HepG2 (cell line): ENCODE data around the gene CAMK2A. TPM values are rescaled to one million over a fixed set of nuclear protein-coding genes. Genes with fewer than 3 reads are reported as not detected.

Experiments
- ATAC-seq: fragments of 200-7000 bp; cut with Tn5 transposase; 3 replicates; pipeline ENCODE4 v1.9.1; 2020; ENCODE audit warnings: mild to moderate bottlenecking, moderate library complexity
- BruUV-seq: library from RNA; stranded (reverse); fragments of 400-500 nt; replicated peaks from 2 replicates; lab custom pipeline; 2021; lab: Mats Ljungman, UMichigan
- CTCF ChIA-PET: fragments of 300-600 bp; formaldehyde crosslinking; extraction: SDS; loops from one replicate; lab custom pipeline; 2021; ENCODE audit warnings: low total read pairs, inconsistent platforms, low intra/inter-chr PET ratio; lab: Yijun Ruan, JAX
- POLR2A ChIA-PET: fragments of 350-600 bp; sonication (Branson Sonifier 250); formaldehyde crosslinking; loops from one replicate; lab custom pipeline; 2020; ENCODE audit warnings: antibody characterized with exemption, inconsistent platforms; lab: Yijun Ruan, JAX
- DNase-seq: peaks from one replicate; pipeline ENCODE4 v3.0.0-alpha.2; 2015; ENCODE audit warnings: low spot score
- FAIRE-seq: peaks from 3 replicates; lab custom pipeline; 2011; peaks lifted over from hg19 to GRCh38; lab: Jason Lieb, UNC
- H2AFZ ChIP-seq: one replicate; pipeline ENCODE4 v1.6.1; 2011; ENCODE audit warnings: low read length, inconsistent platforms
- H3K27ac ChIP-seq: fragments of 300-600 bp; 3 replicates; pipeline ENCODE4 v1.8.0; 2011; ENCODE audit warnings: mixed run types, mild to moderate bottlenecking, mixed read lengths, low read length, inconsistent platforms; ENCODE audit not compliant: insufficient read depth; ENCODE audit errors: extremely low read length
- H3K27me3 ChIP-seq, 2 experiments: fragments of 200-600 bp in 1 of 2; 2 replicates in 1 of 2; 3 replicates in 1 of 2; pipeline versions ENCODE4 v1.6.0 to v1.8.0; 2011; ENCODE audit warnings: low read length in 2 of 2, mild to moderate bottlenecking in 2 of 2, moderate library complexity in 2 of 2, inconsistent platforms in 1 of 2; ENCODE audit not compliant: insufficient read depth in 2 of 2, control insufficient read depth in 1 of 2
- H3K36me3 ChIP-seq, 2 experiments: fragments of 200-600 bp in 1 of 2; replicated peaks in 1 of 2; 2 replicates in 1 of 2; 3 replicates in 1 of 2; pipeline versions ENCODE4 v1.5.1 to v1.8.0; 2011; ENCODE audit warnings: low read length in 2 of 2, inconsistent platforms in 1 of 2; ENCODE audit not compliant: insufficient read depth in 2 of 2, control insufficient read depth in 1 of 2
- H3K4me1 ChIP-seq: 2 replicates; pipeline ENCODE4 v1.5.1; 2012; ENCODE audit warnings: low read length, inconsistent platforms; ENCODE audit not compliant: insufficient read depth
- H3K4me2 ChIP-seq: 2 replicates; pipeline ENCODE4 v1.6.0; 2011; ENCODE audit warnings: low read depth, low read length, inconsistent platforms
- H3K4me3 ChIP-seq, 3 experiments: fragments of 200-600 bp in 1 of 3; sonication (generic), shearing (Covaris generic) in 1 of 3; replicated peaks in 1 of 3; 2 replicates each; pipeline ENCODE4 v1.5.1; 2011 to 2016; ENCODE audit warnings: low read length in 3 of 3, inconsistent platforms in 2 of 3, low read depth in 2 of 3, mild to moderate bottlenecking in 2 of 3, control low read depth in 1 of 3, mixed read lengths in 1 of 3; ENCODE audit not compliant: insufficient read depth in 1 of 3
- H3K79me2 ChIP-seq: one replicate; pipeline ENCODE4 v1.6.1; 2011; ENCODE audit warnings: low read length, inconsistent platforms; ENCODE audit not compliant: insufficient read depth
- H3K9ac ChIP-seq: 2 replicates; pipeline ENCODE4 v1.6.0; 2011; ENCODE audit warnings: mild to moderate bottlenecking, low read depth, low read length, inconsistent platforms; ENCODE audit not compliant: insufficient read depth
- H3K9me3 ChIP-seq: 2 replicates; pipeline ENCODE4 v1.5.1; 2012; ENCODE audit warnings: mild to moderate bottlenecking, low read length
- H4K20me1 ChIP-seq: 2 replicates; pipeline ENCODE4 v1.6.0; 2011; ENCODE audit warnings: inconsistent platforms, mild to moderate bottlenecking, low read length, moderate library complexity; ENCODE audit not compliant: insufficient read depth
- ARHGAP35 ChIP-seq: sonication (generic); formaldehyde crosslinking; IDR thresholded peaks from 2 replicates; pipeline ENCODE4 v1.9.0; 2022; ENCODE audit warnings: mild to moderate bottlenecking, inconsistent platforms, moderate library complexity, missing genetic modification reagents, borderline replicate concordance
- GATA4 ChIP-seq: sonication (generic); IDR thresholded peaks from 2 replicates; pipeline ENCODE4 v1.6.1; 2016; ENCODE audit warnings: antibody characterized with exemption, low read depth, borderline replicate concordance
- MXI1 ChIP-seq: IDR thresholded peaks from 3 replicates; pipeline ENCODE4 v1.6.1; 2012; ENCODE audit warnings: low read depth, low read length, inconsistent platforms, borderline replicate concordance
- TAF15 ChIP-seq: fragments of 200-400 bp; formaldehyde crosslinking; IDR thresholded peaks from one replicate; pipeline ENCODE4 v1.6.1; 2018; ENCODE audit warnings: mild to moderate bottlenecking, low read depth, low read length; ENCODE audit not compliant: poor library complexity, severe bottlenecking
- TBX3 ChIP-seq: fragments of 450-650 bp; IDR thresholded peaks from 2 replicates; pipeline ENCODE4 v1.6.1; 2017; ENCODE audit warnings: antibody characterized with exemption, mild to moderate bottlenecking, inconsistent platforms, borderline replicate concordance
- ZNF432 ChIP-seq: sonication (generic); formaldehyde crosslinking; IDR thresholded peaks from 2 replicates; pipeline ENCODE4 v1.5.0; 2020; ENCODE audit warnings: missing genetic modification reagents, mild to moderate bottlenecking, borderline replicate concordance
- ZNF572 ChIP-seq: sonication (generic); formaldehyde crosslinking; IDR thresholded peaks from 2 replicates; pipeline ENCODE4 v1.5.1; 2020; ENCODE audit warnings: mild to moderate bottlenecking, missing genetic modification reagents
- WGBS: methylation state at CpG from one replicate; pipeline ENCODE4 v1.1.6; 2017; ENCODE audit warnings: low lambda C conversion rate; 5-methylcytosine and 5-hydroxymethylcytosine counted together
- in situ Hi-C: cut with HindIII; loops from 2 replicates; pipeline ENCODE4 v1.10.0; 2017; ENCODE audit warnings: low pct_unique_long_range_greater_than_20kb; ENCODE audit not compliant: extremely low pct_ligation_motif_present
- intact Hi-C: fragments of 100-400 bp; cut with micrococcal nuclease; formaldehyde crosslinking; loops from one replicate; pipeline ENCODE4 v1.10.0; 2022; ENCODE audit not compliant: unreplicated experiment
- polyA plus RNA-seq, 8 experiments: library from polyadenylated mRNA; depleted of rRNA in 3 of 8; stranded (reverse) in 7 of 8; unstranded in 1 of 8; fragments of >200 nt; fragmentation: Illumina TruSeq in 4 of 8; extraction: Trizol in 4 of 8; gene quantifications; 2 replicates each; pipeline versions ENCODE4 v1.2.1 to v1.2.3, GENCODE V29; 2011 to 2016; ENCODE audit warnings: low read depth in 4 of 8, missing spikeins in 1 of 8, mixed read lengths in 1 of 8; ENCODE audit not compliant: insufficient read depth in 1 of 8
- total RNA-seq, 5 experiments: library from RNA; depleted of rRNA; stranded (reverse); fragments of >200 nt; fragmentation: Illumina TruSeq; extraction: Trizol; gene quantifications; 2 replicates each; pipeline ENCODE4 v1.2.3, GENCODE V29; 2016; ENCODE audit warnings: low read depth in 1 of 5
- TF ChIP-seq, protein P1 (sequence below): sonication (generic); formaldehyde crosslinking; IDR thresholded peaks from 2 replicates; pipeline ENCODE4 v1.4.0; 2020; ENCODE audit warnings: missing genetic modification reagents

Gene CAMK2A
- total and polyA plus RNA-seq, 2 of the 13 experiments (the other 11 are each of a cell fraction or from before 2014, with no cell fraction given) = 0.11 TPM; not detected in 1

DNA sequence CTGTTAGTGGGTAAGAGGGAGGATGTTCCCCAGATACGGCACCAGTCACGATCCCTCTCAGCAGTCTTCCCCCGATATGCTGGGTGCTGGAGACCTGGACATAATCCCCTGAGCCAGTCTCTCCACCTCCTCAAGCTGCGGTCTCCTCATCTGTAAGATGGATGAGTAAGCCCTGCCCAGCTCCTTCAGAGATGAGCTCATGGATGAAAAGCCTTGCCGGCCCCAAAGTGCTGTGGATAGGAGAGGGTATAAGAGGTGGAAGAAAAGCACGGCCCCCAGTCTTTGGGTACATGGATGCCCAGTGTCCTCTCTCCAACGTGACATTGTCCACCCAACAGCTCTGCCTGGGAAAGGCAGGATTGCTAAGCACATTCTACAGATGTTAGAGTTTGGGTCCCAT lies 4.5 kb downstream of the CAMK2A start:
- TF ChIP-seq MXI1 = no peak
- TF ChIP-seq, protein P1, sequence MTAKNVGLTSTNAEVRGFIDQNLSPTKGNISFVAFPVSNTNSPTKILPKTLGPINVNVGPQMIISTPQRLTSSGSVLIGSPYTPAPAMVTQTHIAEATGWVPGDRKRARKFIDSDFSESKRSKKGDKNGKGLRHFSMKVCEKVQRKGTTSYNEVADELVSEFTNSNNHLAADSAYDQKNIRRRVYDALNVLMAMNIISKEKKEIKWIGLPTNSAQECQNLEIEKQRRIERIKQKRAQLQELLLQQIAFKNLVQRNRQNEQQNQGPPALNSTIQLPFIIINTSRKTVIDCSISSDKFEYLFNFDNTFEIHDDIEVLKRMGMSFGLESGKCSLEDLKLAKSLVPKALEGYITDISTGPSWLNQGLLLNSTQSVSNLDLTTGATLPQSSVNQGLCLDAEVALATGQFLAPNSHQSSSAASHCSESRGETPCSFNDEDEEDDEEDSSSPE (CRISPR knock-in tag) = no peak
- TF ChIP-seq TBX3 = no peak
- TF ChIP-seq ARHGAP35 (CRISPR knock-in tag) = no peak
- no peak for TF ChIP-seq TAF15
- no peak for TF ChIP-seq ZNF572
- no peak for TF ChIP-seq GATA4
- no peak for TF ChIP-seq ZNF432
- TF ChIP-seq, all 625 proteins: peak for 0
- 27% methylated on average over 5 of the region's 7 CpGs for WGBS
- FAIRE-seq (no peak), ATAC-seq (no peak), DNase-seq (no peak)
- no peak overlapping the region for H3K27ac ChIP-seq
- H3K4me2 ChIP-seq = no peak overlapping the region
- in situ Hi-C loops (no loop called here), intact Hi-C loops (no loop called here)
- no peak overlapping the region for H3K4me3 ChIP-seq
- ChIA-PET CTCF (no interaction called here), POLR2A (no interaction called here)
- H3K79me2 ChIP-seq = no peaks in the 10 kb centered on the region
- H3K27me3 ChIP-seq = peaks cover 2 to 73% of the 10 kb centered on the region in 2 experiments; a peak in 4 of 5 replicates
- no peaks in the 10 kb centered on the region for H3K36me3 ChIP-seq
- no peaks in the 10 kb centered on the region for H4K20me1 ChIP-seq
- H3K4me1 ChIP-seq = peaks cover 7% of the 10 kb centered on the region; the same call in 1 of the 2 replicates
- no peak overlapping the region for H2AFZ ChIP-seq
- no peaks in the 10 kb centered on the region for H3K9me3 ChIP-seq
- BruUV-seq = no TSS peak
- H3K9ac ChIP-seq = no peak overlapping the region
